GM21367 (cell line): ENCODE data around the gene LIN7B.
"Not testable (repeated sequence)": the region's sequence is repeated elsewhere in the genome, so short reads cannot be mapped to it uniquely, and the experiment has no call there.

Experiments
- ATAC-seq: cut with Tn5 transposase; IDR thresholded peaks from one replicate; pipeline ENCODE4 v1.9.1; 2021; ENCODE audit not compliant: unreplicated experiment

Gene LIN7B

GRCh38 chr19:49113762-49114629 is at the start of gene LIN7B:
LIN7B (plus strand) TSS chr19:49114370; CDS start chr19:49114405, 35 bp downstream.
- ATAC-seq: peak; percentile 46

DNA sequence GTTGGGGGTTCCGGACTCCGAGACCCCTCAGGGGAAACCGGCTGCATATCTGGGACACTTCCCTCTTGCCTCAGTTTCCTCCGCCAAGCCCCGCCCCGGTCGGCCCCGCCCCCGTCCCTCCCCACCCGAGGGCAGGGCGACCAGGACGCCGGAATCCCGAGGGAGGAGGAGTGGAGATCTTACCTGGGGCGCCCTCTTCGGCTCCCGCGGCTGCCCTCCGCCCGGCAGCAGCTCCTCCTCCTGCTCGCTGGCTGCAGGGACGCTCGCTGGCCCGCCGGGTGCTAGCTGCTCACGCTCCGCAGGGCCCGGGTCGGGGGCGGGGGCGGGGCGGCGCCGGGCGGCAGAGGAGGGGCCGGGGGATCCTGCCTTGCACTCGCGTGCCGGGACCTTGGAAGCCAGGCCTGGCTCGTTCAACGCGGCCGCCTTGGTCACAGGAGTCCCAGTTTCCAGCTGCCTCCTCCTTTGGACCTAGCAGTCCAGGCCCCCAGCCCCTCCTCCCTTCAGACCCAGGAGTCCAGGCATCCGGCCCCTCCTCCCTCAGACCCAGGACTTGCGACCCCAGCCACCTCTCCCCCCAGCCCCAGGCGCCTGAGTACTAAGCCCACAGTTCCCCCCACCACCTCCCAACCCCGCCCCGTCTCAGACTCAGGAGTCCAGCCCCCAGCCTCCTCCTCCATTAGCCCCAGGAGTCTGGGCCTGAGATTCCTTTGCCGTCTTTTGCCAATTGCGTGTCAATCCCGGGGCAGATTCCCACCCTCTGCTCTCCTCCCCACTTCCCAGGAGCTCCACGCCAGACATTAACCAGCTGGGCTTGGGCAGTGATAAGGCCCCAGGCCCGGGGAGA is 49.2 kb upstream of the LIN7B start, which contains the start of gene NTF4:
TSS of gene NTF4 (minus strand) at position 51 of the 844 bp plus-strand sequence. CDS start 2,821 bp downstream, outside the sequence.
- no peak for ATAC-seq

- no peak for ATAC-seq
These were observed 48.2 kb upstream of the LIN7B start for GRCh38 chr19:49065905-49066512.

DNA sequence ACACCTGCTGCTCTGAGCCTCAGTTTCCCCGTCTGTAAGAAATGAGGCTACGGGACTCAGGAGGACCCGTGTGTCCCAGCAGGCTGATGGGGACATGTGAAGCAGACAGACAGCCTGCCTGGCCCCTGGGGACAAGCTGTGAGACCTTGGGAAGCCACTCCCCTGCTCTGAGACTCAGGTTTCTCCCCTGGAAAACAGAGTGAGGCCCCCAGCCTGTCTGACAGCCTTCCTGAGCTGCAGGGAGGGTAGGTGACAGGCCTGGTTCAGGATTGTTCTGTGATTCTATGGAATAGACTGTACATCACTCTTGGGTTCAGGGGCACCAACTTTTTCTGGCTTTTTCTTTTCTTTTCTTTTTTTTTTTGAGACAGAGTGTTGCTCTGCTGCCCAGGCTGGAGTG is 46.6 kb upstream of the LIN7B start:
- ATAC-seq: no peak

- no peak for ATAC-seq
These were observed 45.1 kb upstream of the LIN7B start for GRCh38 chr19:49069026-49069425.

GRCh38 chr19:49070416-49070815 is 43.8 kb upstream of the LIN7B start:
- ATAC-seq: no peak

DNA sequence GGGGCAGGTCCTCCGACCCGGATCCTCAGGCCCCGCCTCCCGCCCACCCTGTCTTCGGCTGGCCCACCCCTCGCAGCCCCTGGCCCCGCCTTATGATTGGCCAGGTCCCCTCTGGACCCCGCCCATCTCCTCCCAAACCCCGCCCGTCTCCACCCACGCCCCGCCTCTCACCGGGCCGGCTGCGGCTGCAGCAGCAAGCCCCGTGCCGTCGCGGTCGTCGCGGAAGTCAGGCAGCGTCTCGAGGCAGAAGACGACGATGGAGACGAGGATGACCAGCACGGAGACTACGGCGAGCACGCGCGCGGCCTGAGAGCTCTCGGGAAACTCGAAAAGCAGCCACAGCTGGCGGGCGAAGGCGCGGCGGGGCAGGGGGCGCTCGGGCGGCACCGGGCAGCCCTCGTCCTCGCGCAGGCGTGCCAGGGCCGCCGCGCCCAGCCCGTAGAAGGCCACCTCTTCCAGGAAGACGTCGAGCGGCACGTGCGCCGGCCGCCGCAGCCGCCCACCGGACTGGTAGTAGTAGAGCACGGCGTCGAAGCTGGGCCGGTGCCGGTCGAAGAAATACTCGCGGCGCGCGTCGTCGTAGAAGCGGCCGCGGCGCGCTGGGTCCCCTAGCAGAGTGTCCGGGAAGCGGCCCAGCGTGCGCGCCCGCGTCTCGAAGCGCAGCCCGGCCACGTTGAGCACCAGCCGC is 42.2 kb upstream of the LIN7B start:
- no peak for ATAC-seq

DNA sequence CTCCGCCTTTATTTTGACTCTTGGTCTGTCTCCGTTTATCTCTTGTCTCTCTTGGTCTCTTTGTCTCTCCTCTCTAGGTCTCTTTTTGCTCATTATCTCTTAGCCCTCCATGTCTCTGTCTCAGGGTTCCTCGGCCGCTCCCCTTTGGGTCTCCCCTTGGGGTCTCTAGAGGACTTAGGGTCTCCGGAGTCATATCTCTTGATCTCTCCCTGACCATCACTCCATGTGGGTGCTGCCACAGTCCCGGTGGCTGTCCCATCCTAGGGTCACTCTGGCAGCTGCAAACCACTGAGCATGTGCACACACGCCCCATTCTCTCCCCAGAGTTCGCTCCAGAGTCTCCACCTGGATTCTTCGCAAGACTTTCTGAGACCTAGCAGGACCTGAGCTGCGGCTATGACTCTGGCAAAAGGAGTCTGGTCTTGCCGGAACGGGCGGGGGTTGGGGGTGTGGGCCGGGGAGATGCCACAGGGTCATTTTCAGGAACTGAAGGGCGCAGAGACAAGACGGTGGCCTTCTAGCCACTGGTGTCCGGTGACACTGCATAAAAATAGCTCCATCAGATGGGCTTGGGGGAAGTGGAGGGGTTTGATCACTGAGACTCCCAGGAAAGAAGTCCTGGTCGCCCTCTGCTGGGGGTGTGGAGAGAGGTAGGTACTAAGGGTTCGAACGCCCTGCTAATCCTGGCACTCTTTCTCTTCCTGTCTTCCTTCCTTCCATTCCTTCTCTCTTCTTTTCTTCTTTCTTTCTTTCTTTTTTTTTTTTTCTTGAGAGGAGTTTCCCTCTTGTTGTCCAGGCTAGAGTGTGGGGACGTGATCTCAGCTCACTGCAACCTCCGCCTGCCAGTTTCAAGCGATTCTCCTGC is 40.4 kb upstream of the LIN7B start:
- no peak for ATAC-seq

DNA sequence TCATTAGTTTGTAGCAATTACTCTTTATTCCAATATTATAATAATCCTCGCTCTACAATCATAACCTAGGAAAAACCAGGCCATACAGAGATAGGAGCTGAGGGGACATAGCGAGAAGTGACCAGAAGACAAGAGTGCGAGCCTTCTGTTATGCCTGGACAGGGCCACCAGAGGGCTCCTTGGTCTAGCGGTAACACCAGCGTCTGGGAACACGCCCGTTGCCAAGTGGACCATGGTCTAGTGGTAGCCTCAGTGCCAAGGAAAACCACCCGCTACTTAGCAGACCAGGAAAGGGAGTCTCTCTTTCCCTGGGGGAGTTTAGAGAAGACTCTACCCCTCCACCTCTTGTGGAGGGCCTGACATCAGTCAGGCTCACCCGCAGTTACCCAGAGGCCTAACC is 39.3 kb upstream of the LIN7B start:
- not testable (repeated sequence) for ATAC-seq

GRCh38 chr19:49080392-49080791 is 33.8 kb upstream of the LIN7B start:
- no peak for ATAC-seq

DNA sequence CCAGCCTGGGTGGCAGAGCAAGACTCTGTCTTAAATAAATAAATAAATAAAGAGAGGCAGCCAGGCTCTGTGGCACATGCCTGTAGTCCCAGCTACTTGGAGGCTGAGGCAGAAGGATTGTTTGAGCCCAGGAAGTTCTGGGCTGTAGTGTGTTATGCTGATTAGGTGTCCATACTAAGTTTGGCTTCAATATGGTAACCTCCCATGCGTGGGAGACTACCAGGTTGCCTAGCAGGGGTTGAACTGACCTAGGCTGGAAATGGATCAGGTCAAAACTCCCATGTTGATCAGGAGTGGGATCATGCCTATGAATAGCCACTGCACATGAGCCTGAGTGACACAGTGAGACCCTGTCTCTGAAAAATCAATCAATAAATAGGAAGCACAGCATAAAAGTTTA is 32.9 kb upstream of the LIN7B start:
- ATAC-seq: no peak

DNA sequence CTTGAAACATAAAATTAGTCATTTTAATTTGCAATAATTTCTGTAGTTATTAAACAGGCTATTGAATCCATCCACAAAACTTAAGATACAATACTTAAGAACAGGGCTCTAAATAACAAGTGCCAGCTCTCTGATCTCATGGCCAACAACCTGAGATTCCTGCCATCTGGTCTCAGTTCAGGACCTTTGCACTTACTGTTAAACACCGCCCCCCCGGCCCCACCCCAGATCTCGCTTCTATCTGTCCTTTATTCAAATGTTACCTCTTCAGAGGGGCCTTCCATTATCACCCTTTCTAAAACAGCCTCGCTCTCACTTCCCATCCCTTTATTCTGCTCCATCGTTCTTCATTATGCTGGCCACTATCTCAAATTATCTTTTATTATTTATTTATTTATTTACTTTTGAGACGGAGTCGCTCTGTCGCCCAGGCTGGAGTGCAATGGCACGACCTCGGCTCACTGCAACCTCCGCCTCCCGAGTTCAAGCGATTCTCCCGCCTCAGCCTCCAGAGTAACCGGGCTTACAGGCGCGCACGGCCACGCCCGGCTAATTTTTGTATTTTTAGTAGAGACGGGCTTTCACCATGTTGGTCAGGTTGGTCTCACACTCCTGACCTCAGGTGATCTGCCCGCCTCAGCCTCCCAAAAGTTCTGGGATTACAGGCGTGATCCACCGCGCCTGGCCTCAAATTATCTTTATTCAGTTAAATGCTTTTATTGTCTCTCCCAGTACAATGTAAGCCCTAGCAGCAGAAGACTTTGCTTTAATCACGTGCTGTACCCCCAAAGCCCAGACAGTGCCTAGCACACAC is 29.8 kb upstream of the LIN7B start:
- no peak for ATAC-seq

DNA sequence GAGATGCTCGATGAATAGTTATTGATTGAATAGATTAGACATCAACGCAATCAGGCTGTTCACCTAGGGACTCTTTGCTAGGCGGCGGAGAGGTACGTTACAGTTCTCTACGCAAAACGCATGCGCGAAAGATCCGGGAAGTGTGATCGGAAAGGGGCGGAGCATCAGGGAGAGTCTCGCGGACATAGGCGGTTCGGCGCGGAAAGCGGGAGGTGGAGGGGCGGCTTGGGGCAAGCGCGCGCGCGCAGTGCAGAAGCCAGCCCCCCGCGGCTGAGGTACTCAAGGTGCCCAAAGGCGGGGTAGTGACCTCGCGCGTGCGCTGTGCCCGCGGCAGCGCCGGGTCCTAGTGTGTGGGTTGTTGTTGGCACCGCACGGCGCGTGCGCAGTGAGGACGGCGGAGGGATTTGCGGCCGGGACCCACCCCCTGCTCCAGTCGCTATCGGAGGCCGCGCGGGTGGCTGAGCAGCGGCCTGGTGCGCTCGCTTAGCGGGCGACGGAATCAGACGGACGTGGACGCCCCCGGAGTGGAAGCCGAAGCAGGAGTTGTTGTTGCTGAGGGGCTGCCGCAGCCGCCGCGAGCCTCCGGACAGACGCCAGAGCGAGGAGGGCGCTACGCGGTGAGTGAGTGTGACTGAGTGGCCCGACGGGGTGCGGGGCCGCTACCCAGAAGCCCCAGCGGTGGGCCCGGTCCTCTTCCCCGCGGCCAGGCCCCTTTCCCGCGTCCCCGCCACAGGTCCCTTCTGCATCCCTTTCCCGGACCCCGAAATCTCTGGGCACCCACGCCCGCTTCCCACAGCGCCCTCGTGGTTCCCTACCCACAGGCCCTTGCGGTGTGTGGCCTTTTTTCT is 28.9 kb upstream of the LIN7B start, which contains the start of gene SNRNP70:
TSS of gene SNRNP70 (plus strand) at position 432 of the 848 bp plus-strand sequence. CDS start 964 bp downstream, outside the sequence.
- ATAC-seq: peak; percentile 65

DNA sequence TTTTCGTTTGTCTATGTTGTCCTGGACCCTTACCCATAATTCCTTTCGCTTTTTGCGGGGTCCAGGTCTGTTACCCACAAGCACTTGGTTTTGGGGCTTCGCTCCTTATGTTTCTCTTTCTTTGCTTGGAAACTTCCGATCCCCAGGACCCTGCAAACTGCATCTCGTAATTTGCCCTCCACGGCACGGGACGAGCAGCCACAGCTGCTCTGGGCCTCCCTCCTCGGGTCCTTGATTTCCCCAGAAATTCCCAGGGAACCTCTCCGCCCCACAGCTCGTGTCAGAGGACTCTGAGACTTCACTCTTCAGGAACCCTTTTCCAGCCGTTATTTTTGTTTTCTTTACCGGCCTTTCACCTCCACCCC is 28.3 kb upstream of the LIN7B start:
- no peak for ATAC-seq

- ATAC-seq: no peak
These were observed 27.9 kb upstream of the LIN7B start for GRCh38 chr19:49086296-49086695.

DNA sequence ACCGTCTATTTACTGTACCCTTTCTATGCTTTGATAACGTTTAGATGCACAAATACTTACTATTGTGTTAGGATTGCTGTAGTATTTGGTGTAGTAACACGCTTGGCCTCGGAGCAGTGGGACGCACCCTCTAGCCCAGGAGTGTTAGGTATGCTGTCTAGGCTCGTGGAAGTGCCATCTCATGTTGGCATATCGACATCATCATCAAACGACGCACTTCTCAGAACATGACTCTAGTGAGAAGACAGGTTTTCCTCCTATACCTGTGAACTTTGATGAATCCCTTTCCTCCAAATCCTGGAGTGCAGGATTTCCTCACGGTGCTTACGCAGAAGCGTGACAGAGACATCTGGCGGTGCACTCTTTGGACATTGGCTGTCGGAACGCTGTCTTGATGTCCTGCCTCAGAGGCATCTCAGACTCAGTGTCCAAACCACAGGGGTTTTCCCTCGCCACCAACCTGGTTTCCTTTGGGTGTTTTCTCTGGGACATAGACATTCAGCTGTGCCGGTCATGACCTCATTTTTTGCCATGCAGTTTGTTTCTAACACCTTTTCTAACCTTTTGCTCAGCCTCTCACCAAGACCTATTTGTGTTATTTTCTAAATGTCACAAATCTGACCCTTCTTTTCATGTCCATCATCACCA is 22.7 kb upstream of the LIN7B start:
- no peak for ATAC-seq

DNA sequence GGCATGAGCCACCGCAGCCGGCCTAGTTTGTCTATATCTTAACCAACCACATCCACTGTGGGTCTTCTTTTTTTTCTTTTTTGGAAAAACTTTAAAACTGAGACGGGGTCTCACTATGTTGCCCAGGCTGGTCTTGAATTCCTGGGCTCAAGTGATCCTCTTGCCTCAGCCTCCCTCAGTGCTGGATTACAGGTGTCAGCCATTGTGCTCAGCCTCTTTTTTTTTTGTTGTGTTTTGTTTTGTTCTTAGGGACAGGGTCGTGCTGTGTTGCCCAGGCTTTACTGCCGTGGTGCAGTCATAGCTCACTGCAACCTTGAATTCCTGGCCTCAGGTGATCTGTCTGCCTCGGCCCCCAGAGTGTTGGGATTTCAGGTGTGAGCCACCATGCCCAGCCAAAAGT is 21.5 kb upstream of the LIN7B start:
- ATAC-seq: no peak
